Left lung (tissue), 10 donors: ENCODE results near the gene IGF2BP2. TPM values are rescaled to one million over a fixed set of nuclear protein-coding genes. Genes with fewer than 3 reads are reported as not detected.

ENCODE experiments used
- ATAC-seq: fragments of 200-7000 bp; cut with Tn5 transposase; one replicate; pipeline ENCODE4 v1.9.1; 2020; ENCODE audit warnings: moderate library complexity
- DNase-seq, 4 donors: peaks; one replicate each; pipeline ENCODE4 v3.0.0-alpha.2; 2013 to 2020
- H3K27ac ChIP-seq, 2 donors: fragments of 200-600 bp; sonication (generic) in 1 of 2; one replicate each; pipeline versions ENCODE4 v1.5.0 to v1.8.0; 2020 to 2021
- H3K27me3 ChIP-seq, 2 donors: fragments of 200-600 bp; sonication (generic) in 1 of 2; one replicate each; pipeline versions ENCODE4 v1.5.0 to v1.8.0; 2020 to 2021
- H3K36me3 ChIP-seq, 2 donors: fragments of 200-600 bp; sonication (generic) in 1 of 2; one replicate each; pipeline versions ENCODE4 v1.5.0 to v1.8.0; 2020 to 2021
- H3K4me1 ChIP-seq, 2 donors: fragments of 200-600 bp; one replicate each; pipeline ENCODE4 v1.8.0; 2021
- H3K4me3 ChIP-seq, 2 donors: fragments of 200-600 bp; sonication (generic) in 1 of 2; one replicate each; pipeline versions ENCODE4 v1.5.0 to v1.8.0; 2020 to 2021; ENCODE audit warnings: mild to moderate bottlenecking in 1 of 2
- H3K9me3 ChIP-seq, 2 donors: fragments of 200-600 bp; sonication (generic) in 1 of 2; one replicate each; pipeline versions ENCODE4 v1.5.0 to v1.8.0; 2020 to 2021
- CTCF ChIP-seq, 2 donors: fragments of 200-600 bp; sonication (generic) in 1 of 2; IDR thresholded peaks; one replicate each; pipeline versions ENCODE4 v1.5.0 to v1.8.0; 2021; ENCODE audit warnings: antibody characterized with exemption in 2 of 2
- intact Hi-C, 2 donors: fragments of 100-400 bp; cut with DNase I; formaldehyde crosslinking; loops; one replicate each; pipeline versions ENCODE4 v1.11.2 to v1.14.2; 2022
- polyA plus RNA-seq, 6 donors: library from polyadenylated mRNA; unstranded; fragments of 120-200 nt; gene quantifications; one replicate each; pipeline ENCODE4 v1.2.1, GENCODE V29; 2013; ENCODE audit not compliant: insufficient read length in 6 of 6
- total RNA-seq, 2 donors: library from RNA; stranded (reverse); fragmentation: NEBNext Ultra II Directional; extraction: Animal tissue kit (Norgen Biotek cat#: 25700); gene quantifications; one replicate each; pipeline ENCODE4 v1.2.1, GENCODE V29; 2021
- donor health status: DM: no; HTN: yes; CAD: no.
- donor health status: DM: no; HTN: no; CAD: no.

Gene IGF2BP2
- total and polyA plus RNA-seq, 8 donors, result 16.8 to 78.9 (median 67.7) TPM

- no peaks in the 10 kb centered on the region for H3K9me3 ChIP-seq
- no peak for ATAC-seq
- H3K27me3 ChIP-seq, result no peaks in the 10 kb centered on the region
- H3K4me3 ChIP-seq, result no peak overlapping the region
- H3K27ac ChIP-seq, result peak overlapping the region in 1 of 2 donors; percentile 68
- intact Hi-C loops, result no loop called here
- no peak for TF ChIP-seq CTCF (IDR thresholded peaks at IDR 0.05)
- H3K36me3 ChIP-seq, result peaks cover 0 to 39% of the 10 kb centered on the region in 2 donors
- peaks cover 17 to 23% of the 10 kb centered on the region in 2 donors for H3K4me1 ChIP-seq
- no peak for DNase-seq
These were observed 193.7 kb downstream of the IGF2BP2 start for GRCh38 chr3:185631108-185631507.

GRCh38 chr3:185630182-185630622, 194.6 kb downstream of the IGF2BP2 start:
- intact Hi-C loops, result no loop called here
- ATAC-seq, result peak; percentile 90

DNA sequence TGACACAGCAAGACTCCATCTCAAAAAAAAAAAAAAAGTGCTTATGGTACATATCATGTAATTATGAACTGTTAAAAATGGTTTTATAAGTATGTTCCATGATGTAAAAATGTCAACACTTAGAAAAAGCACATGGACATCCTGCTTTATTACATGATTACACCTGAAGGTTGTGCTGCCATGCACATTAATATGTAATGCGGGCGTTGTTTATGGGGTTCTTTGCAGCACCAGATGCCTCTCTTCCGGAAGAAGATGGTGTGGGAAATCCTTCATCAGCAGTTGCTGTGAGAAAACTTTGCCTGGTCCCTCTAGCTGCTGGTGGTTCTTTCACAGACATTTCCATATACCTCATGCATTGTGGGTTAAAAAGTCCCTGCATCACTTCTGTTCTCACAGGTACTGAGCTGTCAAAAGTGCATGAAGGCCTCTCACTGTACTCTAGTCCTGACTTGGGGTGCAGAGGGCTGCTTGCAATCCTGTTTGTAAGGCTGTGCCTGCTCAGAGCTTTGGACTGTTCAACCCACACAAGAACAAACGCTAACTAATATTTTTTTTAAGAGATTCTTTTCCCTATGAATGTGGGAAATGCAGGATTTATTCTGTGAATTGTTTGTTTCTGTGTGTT, 195.2 kb downstream of the IGF2BP2 start:
- ATAC-seq (peak; percentile 51), DNase-seq (no peak)
- Histone ChIP-seq H3K27me3 (no peaks in the 10 kb centered on the region), H3K4me1 (peaks cover 17 to 23% of the 10 kb centered on the region in 2 donors), H3K27ac (peak overlapping the region; percentile 65 to 68), H3K4me3 (no peak overlapping the region), H3K36me3 (peaks cover 0 to 53% of the 10 kb centered on the region in 2 donors), H3K9me3 (no peaks in the 10 kb centered on the region)
- intact Hi-C loops, result no loop called here
- TF ChIP-seq CTCF (IDR thresholded peaks at IDR 0.05), result no peak

More at GRCh38 chr3:185630182-185630622, 194.6 kb downstream of the IGF2BP2 start:
- Histone ChIP-seq H3K27ac (peak overlapping the region; percentile 65 to 68), H3K4me3 (no peak overlapping the region), H3K27me3 (no peaks in the 10 kb centered on the region), H3K9me3 (no peaks in the 10 kb centered on the region), H3K4me1 (peaks cover 17 to 23% of the 10 kb centered on the region in 2 donors), H3K36me3 (peaks cover 0 to 48% of the 10 kb centered on the region in 2 donors)
- peak in 3 of 4 donors; percentile 24 to 57 (median 47) for DNase-seq
- TF ChIP-seq CTCF (IDR thresholded peaks at IDR 0.05), result no peak

DNA sequence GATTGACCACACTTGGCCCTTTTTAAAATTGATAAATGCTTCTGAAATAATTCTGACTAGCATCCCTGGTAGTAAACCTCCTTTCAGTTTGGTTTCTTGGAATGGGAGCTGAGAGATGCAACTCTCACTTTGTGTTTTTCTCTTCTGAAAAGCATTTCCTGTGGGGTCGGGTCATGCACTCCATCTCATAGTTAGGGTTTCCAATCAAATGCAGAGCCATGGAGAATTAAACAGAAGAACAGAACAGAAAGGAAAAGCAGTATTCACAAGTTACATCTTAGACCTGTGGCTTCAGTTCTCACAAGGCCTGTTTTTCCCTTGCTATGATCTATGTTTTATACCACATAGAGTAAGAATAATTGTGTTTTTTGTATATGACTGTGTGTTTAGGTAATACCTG, 199.1 kb downstream of the IGF2BP2 start:
- no peak for TF ChIP-seq CTCF (IDR thresholded peaks at IDR 0.05)
- H3K27ac ChIP-seq, result no peak overlapping the region
- ATAC-seq (no peak), DNase-seq (no peak)
- H3K9me3 ChIP-seq, result no peaks in the 10 kb centered on the region
- peaks cover 0 to 87% of the 10 kb centered on the region in 2 donors for H3K36me3 ChIP-seq
- peaks cover 17 to 20% of the 10 kb centered on the region in 2 donors for H3K4me1 ChIP-seq
- H3K4me3 ChIP-seq, result no peak overlapping the region
- intact Hi-C loops, result no loop called here
- no peaks in the 10 kb centered on the region for H3K27me3 ChIP-seq

- peaks cover under 1 to 3% of the 10 kb centered on the region in 2 donors for H3K4me1 ChIP-seq
- no peaks in the 10 kb centered on the region for H3K9me3 ChIP-seq
- ATAC-seq (no peak), DNase-seq (peak in 1 of 4 donors; percentile 17)
- H3K36me3 ChIP-seq, result peaks cover 0 to 95% of the 10 kb centered on the region in 2 donors
- TF ChIP-seq CTCF (IDR thresholded peaks at IDR 0.05), result no peak
- no peak overlapping the region for H3K27ac ChIP-seq
- intact Hi-C loops, result no loop called here
- H3K27me3 ChIP-seq, result no peaks in the 10 kb centered on the region
- H3K4me3 ChIP-seq, result no peak overlapping the region
These were observed 200.7 kb downstream of the IGF2BP2 start for GRCh38 chr3:185623939-185624665.
